ENCODE data around the gene PTGS1.

- no peak for TF ChIP-seq CTCF (IDR thresholded peaks at IDR 0.05; ENCODE audit: low read depth, low read length, missing input control)
- TF ChIP-seq GABPA (IDR thresholded peaks at IDR 0.05 in 1 of 2, conservative IDR thresholded peaks at IDR 0.05 in 1 of 2) = no peak
- TF ChIP-seq REST (IDR thresholded peaks at IDR 0.05) = no peak
- no peak for TF ChIP-seq TAF1 (conservative IDR thresholded peaks at IDR 0.05)
- no peak for TF ChIP-seq RXRA (IDR thresholded peaks at IDR 0.05)
- TF ChIP-seq SP1 (IDR thresholded peaks at IDR 0.05) = no peak
- no peak for TF ChIP-seq MAX (IDR thresholded peaks at IDR 0.05)
- TF ChIP-seq YY1 (IDR thresholded peaks at IDR 0.05) = no peak
- no peak for TF ChIP-seq HNF4A (conservative IDR thresholded peaks at IDR 0.05)
- TF ChIP-seq JUND (IDR thresholded peaks at IDR 0.05) = no peak
- no peak for TF ChIP-seq FOXA1 (IDR thresholded peaks at IDR 0.05)
- TF ChIP-seq RAD21 (IDR thresholded peaks at IDR 0.05) = no peak
- TF ChIP-seq EGR1 (IDR thresholded peaks at IDR 0.05; ENCODE audit: low read depth in 2 of 2) = no peak
These were observed 25.9 kb downstream of the PTGS1 start for GRCh38 chr9:122396614-122397148.
